ENCODE data around the gene PTPRG.

GRCh38 chr3:61727435-61727834 is 166.1 kb downstream of the PTPRG start:
- TF ChIP-seq EZH2 (IDR thresholded peaks at IDR 0.05; ENCODE audit: insufficient read depth, poor library complexity, severe bottlenecking) (no peak), EZH2phosphoT487 (IDR thresholded peaks at IDR 0.05; ENCODE audit: insufficient read depth, low read depth) (no peak)

All from GM23248 (cell line).